GM21717 (cell line): ENCODE data around the gene AQP5.

Experiments
- ATAC-seq: cut with Tn5 transposase; IDR thresholded peaks from one replicate; pipeline ENCODE4 v1.9.1; 2021; ENCODE audit warnings: mild to moderate bottlenecking, moderate library complexity; ENCODE audit not compliant: unreplicated experiment

AQP5 gene

GRCh38 chr12:49949866-49950265 lies 11.8 kb upstream of the AQP5 start:
- no peak for ATAC-seq

DNA sequence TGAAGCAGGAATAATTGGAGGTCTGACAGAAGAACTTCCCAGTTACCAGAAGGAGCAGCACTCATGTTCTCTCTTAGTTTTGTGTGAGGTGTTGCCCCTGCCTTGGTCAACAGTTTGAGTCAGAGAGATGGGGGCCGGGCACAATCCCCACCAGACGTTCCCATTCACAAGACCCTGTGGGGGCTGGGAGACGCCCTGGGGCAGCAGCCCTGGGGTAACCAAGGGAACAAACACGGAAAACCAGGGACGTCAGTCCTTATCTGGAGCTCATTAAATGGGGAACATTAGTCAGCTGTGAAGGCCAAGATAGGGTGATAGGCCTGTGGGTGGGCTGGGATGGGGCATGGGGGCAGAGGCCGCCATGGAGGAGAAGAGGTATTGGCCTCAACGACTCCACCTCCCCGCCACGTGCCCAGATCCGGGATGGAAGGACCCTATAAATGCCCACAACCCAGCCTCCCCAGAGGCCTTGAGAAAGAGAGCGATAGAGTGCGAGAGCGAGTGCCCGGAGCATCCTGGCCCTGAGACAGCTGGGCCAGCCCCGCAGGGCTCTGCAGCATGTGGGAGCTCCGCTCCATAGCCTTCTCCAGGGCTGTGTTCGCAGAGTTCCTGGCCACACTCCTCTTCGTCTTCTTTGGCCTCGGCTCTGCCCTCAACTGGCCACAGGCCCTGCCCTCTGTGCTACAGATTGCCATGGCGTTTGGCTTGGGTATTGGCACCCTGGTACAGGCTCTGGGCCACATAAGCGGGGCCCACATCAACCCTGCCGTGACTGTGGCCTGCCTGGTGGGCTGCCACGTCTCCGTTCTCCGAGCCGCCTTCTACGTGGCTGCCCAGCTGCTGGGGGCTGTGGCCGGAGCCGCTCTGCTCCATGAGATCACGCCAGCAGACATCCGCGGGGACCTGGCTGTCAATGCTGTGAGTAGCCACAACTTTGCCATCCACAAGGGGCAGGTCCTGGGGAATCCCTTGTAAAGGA lies 11.1 kb upstream of the AQP5 start, which contains the start of gene AQP2:
TSS of gene AQP2 (plus strand) at position 465 of the 979 bp plus-strand sequence. CDS start at position 559, 94 bp downstream.
- no peak for ATAC-seq

DNA sequence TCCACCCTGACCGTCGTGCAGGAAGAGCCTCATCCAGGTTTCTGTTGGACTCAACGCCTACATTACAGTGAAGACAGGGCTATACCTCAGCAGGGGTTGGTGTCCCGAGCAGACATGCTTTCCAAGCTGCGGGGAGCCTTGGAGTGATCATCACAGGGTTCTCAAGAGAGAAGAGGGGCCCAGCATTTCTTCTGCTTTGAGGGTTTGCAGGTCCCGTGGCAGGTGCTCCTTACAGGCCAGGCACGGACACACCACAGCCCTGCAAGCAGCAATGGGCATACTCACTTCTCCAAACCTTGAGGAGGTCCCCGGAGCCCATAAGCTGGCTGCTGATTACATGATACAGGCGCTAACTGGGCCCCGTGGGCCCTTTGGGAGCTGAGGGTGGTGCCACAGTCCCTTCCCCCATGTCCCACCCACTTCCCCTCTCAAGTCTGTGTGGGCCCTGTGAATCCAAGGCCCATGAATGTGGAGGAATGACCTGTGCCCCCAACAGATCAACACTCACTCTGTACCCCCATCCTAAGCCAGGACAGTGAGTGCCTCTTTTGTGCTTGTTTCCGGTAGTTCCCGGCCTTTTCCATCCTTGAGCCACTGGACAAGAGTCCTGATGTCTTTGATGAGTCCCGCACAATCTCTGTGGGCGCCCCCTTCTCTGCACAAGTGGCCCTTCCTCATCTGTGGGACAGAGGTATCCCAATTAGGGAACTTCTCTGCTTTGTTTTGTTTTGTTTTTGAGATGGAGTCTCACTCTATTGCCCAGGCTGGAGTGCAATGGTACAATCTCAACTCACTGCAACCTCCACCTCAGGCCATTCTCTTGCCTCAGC lies 10.0 kb upstream of the AQP5 start:
- no peak for ATAC-seq

DNA sequence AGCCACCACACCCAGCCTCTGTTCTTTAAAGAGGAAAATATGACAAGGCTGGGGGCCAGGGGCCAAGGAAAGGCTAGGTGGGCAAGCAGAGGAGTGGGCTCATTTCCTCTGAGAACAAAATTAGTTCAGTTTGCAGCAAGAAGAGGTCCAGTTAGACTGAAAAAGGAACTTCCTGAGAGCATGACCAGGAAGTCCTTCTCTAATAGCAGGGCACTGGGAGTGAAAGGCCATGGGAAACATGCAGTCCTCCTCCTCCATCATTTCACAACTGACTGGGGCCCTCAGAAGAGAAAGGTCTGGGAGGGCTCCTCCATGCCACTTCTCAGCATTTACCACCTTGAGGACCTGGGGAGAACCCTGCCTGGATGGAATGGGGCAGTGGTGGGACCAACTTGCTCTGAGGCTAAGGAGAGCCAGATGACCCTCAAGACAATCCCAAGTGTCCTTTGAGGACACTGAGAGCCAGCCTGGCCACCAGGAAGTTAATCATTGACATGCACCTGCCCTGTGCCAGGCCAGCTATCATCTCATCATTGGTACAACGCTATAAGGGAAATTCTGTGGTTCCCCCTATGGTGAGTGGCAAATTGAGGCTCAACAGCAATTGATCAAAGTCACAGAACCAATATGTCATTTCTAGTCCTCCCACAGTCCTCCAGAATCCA lies 9.1 kb upstream of the AQP5 start:
- ATAC-seq: no peak

GRCh38 chr12:49953151-49953550 lies 8.5 kb upstream of the AQP5 start:
- ATAC-seq: no peak

DNA sequence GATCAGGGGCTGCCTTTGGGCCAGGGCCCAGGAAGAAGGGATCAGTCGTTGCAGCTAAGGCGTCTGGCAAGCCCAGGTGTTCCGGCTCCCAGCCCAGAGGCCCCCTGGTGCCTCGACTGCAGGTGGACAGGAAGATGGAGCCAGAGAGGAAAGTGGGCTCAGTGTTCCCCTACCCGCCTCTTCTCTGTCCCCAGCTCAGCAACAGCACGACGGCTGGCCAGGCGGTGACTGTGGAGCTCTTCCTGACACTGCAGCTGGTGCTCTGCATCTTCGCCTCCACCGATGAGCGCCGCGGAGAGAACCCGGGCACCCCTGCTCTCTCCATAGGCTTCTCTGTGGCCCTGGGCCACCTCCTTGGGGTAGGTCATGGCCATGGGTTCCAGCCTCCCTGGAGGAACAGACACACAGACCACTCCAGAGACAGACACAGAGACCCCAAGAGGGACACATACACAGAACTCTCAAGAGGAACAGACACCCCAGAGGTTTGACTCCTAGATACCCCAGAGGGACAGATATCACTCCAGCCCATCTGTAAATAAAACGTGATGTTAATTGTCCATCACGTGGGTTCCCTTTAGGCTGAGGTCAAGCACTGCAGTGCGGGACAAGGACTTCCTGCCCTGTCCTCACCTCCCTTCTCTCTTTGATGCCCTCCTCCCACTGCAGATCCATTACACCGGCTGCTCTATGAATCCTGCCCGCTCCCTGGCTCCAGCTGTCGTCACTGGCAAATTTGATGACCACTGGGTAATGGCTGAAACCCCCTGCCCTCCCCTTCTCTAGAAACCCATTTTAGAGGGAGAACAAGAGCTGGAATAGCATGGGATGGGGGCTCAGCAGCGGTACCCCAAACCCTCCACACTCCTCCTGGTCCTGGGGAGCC lies 7.5 kb upstream of the AQP5 start:
- ATAC-seq: no peak

DNA sequence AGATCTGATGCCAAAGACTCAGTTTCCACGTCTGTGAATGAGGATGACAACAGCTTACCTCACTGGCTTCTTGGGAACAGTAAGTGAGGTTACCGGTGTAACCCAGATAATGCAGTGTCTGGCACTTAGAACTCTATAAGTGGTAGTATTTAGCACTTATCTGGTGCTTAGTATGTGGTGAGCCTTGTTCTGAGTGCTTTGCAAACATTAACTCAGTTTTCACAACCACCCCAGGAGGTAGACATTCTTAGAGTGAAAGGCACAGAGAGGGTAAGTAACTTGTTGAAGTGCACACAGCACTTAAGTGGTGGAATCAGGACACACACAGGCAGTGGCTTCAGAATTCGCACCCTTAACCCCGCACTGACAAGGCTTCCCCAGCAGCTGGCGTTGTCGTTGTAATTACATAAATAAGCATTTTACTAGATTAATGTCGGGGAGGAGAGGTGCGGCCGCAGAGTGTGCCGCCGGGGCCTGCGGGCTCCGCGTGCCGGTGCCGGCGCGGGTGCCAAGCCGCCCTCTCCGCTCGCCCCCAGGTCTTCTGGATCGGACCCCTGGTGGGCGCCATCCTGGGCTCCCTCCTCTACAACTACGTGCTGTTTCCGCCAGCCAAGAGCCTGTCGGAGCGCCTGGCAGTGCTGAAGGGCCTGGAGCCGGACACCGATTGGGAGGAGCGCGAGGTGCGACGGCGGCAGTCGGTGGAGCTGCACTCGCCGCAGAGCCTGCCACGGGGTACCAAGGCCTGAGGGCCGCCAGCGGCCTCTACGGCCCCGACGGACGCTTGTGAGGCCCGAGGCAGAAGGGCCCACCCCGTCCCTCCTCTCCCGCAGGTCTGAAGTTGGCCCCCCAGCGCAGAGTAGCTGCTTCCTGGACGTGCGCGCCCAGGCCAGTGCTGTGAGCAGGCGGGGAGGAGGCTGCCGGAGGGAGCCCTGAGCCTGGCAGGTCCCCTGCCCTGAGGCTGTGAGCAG lies 6.5 kb upstream of the AQP5 start:
- no peak for ATAC-seq

GRCh38 chr12:49955899-49956662 lies 5.6 kb upstream of the AQP5 start:
- ATAC-seq: no peak

DNA sequence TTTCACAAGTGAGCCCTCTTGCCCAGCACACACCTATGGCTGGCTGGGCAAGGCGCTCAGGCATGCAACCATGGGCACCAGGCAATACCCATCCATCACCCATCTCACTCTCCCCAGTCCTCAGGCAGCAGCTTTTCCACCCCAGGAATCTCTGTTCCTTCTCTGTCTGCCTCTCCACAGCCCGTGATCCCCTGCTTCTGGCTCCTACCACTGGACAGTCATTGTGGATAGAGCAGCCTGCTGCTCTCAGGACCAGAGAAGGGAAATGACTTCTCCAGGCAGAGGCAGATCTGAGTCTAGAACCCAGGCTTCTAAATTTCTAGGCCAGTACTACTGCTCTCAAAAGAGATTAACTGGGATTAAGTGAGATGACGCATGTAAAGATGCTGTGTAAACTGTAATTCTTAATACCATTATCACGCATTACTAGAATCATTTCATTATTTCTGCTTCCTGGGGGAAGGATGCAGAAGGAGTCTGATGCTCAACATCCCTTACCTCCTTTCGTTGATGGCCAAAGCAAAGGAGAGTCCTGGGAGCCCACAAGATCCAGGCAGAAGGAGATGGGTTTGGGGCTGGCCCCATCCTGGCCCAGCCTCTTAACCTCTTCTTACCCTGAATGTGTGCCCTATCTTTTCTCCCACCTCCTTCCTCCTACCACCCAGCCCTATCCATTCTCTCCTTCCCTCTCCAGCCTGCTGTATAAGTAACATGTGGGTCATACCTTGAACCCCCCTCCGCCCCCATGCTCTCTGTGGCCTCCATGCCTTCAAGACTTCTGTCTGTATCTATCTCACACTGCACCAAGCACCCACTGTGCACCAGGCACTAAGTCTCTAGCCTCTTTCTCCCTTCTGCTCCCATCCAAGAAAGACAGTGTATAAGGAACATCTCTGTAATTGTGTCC lies 4.8 kb upstream of the AQP5 start:
- no peak for ATAC-seq

- ATAC-seq: no peak
Measured at GRCh38 chr12:49957570-49957967, 4.1 kb upstream of the AQP5 start.

DNA sequence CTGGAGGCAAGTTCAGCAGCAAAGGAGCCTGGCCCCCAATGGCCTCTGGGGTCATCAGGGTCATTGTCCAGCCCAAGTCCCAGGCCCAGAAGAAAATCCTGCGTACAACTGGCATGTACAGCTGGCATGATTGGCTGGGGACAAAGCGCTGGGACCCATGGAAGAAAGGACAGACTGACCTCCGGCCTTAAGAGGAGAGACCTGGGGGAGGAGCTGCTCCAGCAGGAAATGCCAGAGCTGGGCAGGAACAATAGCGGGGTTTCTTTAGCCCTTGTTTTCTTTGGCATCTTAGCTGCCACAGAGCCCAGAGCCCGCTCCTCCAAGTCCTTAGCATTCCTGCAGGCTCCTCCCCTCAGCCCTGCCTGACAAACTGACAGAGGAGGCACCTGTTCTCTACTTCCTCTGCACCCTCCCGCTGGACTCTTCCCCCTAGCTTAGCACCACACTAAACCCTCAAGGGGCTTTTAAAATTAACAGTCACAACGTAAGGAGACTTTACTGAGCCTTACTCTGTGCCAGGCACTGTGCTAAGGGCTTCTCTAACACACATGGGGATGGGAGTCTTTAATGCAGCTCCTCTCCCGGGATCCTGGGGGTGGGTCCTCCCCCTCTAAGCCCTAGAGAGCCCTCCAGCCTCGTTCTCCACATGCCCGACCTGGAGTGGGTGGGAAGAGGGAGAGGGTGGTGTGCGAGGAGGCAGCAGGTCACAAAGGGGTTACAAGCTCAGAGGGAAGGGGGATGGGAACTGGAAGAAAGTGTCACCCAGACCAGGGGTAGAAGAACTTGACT lies 1.8 kb upstream of the AQP5 start:
- no peak for ATAC-seq

DNA sequence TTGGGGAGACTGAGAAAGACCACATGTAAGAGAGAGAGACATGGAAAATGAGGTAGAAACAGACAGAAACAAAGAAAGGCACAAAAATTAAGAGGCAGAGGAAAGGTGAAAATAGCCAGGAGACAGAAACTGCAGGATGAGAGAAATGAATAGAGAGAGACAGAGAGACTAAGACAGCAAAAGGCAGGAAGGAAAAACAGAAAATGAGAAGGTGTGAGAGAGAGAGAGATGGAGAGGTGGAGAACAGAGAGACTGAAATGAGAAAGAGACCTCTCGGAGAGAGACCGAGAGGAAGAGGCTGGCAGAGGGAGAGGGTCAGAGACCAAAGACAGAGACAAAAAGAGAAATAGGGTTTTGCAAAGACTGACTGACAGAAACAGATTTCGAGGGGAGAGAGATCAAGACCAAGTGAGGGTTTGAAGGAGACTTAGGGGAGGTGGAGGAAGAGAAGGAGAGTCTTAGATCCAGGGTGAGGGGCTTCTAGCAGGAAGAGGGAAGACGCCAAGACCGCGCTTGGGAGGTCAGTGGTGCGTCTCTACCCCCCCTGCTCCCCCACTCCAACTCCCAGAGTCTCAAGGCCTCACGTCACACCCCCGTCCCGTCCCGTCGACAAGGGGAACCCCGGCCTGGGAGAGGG lies 1.1 kb upstream of the AQP5 start:
- no peak for ATAC-seq

- no peak for ATAC-seq
Measured at GRCh38 chr12:49961993-49962764, 507 bp downstream of the AQP5 start.

- ATAC-seq: no peak
Measured at GRCh38 chr12:49962861-49963765, 1.4 kb downstream of the AQP5 start.
